NB4 (cell line): ENCODE measurements around the gene RCAN3.

Experiments
- POLR2A ChIP-seq: IDR thresholded peaks from 2 replicates; pipeline ENCODE4 v1.6.1; 2011; ENCODE audit warnings: mild to moderate bottlenecking; ENCODE audit not compliant: insufficient read length; ENCODE audit errors: extremely low read depth
- TF ChIP-seq, protein P1 (sequence below): IDR thresholded peaks from one replicate; pipeline ENCODE4 v1.5.1; 2012; ENCODE audit warnings: low read depth, low read length
- TF ChIP-seq, protein P2 (sequence below): IDR thresholded peaks from 2 replicates; pipeline ENCODE4 v1.6.1; 2011; ENCODE audit warnings: low read depth, low read length

DNA sequence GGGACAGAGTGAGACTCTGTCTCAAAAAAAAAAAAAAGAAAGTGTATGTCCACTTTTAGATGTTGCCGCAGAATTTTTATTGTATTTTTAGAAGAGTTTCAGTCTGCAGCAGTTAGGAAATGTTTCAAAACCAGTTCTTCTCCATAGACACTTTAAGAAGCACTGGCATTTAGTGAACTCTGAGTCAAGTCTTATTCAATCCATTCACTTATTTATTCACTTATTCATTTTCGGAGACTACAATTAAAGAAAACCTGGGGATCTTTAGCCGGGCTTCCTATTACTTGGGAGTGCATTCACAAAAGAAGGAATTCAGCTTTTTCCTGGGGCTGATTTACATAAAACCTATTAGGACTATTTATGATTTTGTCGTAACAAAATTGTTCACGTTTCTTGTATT lies 12.3 kb downstream of the RCAN3 start:
- TF ChIP-seq, protein P1, sequence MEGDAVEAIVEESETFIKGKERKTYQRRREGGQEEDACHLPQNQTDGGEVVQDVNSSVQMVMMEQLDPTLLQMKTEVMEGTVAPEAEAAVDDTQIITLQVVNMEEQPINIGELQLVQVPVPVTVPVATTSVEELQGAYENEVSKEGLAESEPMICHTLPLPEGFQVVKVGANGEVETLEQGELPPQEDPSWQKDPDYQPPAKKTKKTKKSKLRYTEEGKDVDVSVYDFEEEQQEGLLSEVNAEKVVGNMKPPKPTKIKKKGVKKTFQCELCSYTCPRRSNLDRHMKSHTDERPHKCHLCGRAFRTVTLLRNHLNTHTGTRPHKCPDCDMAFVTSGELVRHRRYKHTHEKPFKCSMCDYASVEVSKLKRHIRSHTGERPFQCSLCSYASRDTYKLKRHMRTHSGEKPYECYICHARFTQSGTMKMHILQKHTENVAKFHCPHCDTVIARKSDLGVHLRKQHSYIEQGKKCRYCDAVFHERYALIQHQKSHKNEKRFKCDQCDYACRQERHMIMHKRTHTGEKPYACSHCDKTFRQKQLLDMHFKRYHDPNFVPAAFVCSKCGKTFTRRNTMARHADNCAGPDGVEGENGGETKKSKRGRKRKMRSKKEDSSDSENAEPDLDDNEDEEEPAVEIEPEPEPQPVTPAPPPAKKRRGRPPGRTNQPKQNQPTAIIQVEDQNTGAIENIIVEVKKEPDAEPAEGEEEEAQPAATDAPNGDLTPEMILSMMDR = no peak
- TF ChIP-seq POLR2A = no peak
- TF ChIP-seq, protein P2, sequence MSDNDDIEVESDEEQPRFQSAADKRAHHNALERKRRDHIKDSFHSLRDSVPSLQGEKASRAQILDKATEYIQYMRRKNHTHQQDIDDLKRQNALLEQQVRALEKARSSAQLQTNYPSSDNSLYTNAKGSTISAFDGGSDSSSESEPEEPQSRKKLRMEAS = no peak
